Epithelial cell of esophagus (primary cell): ENCODE data around the gene FGD5.

ENCODE experiments used
- DNase-seq: peaks from one replicate; pipeline ENCODE4 v3.0.0; 2010; ENCODE audit warnings: low read depth
- H3K4me3 ChIP-seq: 2 replicates; pipeline ENCODE4 v1.5.1; 2011; ENCODE audit warnings: mild to moderate bottlenecking, low read length, control low read depth
- TF ChIP-seq, protein P1 (sequence below): IDR thresholded peaks from 2 replicates; pipeline ENCODE4 v1.5.1; 2011; ENCODE audit warnings: low read depth, mild to moderate bottlenecking, low read length, control low read depth, inconsistent platforms; ENCODE audit not compliant: insufficient read depth; ENCODE audit errors: missing control alignments

Gene FGD5

DNA sequence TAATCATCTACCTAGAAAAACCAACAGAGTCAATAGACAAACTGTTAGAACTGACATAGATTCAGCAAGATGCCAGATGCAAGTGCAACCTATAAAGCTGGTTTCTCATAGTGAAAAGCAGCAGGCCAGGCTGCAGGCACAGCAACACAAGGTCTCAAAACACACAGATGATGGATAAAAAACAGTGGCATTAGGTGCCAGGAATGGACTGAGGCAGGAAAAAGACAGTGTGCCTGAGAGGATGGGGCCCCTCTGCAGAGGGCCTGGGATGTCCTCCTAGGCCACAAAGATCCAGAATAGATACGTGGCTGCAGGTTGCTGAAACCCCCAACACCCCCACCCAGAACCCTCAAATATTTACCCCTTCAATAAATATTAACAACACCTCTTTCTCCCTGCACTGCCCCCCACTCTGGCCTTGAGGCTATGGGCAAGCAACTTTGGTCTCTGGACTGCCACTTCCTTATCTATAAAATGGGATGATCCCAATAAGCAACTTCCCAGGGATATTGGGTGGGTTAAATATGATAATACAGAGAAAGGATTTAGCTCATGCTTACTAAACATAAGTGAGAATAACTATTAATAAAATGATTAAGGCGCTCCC, 35.2 kb upstream of the FGD5 start:
- no peak for DNase-seq
- TF ChIP-seq, protein P1, sequence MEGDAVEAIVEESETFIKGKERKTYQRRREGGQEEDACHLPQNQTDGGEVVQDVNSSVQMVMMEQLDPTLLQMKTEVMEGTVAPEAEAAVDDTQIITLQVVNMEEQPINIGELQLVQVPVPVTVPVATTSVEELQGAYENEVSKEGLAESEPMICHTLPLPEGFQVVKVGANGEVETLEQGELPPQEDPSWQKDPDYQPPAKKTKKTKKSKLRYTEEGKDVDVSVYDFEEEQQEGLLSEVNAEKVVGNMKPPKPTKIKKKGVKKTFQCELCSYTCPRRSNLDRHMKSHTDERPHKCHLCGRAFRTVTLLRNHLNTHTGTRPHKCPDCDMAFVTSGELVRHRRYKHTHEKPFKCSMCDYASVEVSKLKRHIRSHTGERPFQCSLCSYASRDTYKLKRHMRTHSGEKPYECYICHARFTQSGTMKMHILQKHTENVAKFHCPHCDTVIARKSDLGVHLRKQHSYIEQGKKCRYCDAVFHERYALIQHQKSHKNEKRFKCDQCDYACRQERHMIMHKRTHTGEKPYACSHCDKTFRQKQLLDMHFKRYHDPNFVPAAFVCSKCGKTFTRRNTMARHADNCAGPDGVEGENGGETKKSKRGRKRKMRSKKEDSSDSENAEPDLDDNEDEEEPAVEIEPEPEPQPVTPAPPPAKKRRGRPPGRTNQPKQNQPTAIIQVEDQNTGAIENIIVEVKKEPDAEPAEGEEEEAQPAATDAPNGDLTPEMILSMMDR: no peak
- H3K4me3 ChIP-seq: no peak overlapping the region

DNA sequence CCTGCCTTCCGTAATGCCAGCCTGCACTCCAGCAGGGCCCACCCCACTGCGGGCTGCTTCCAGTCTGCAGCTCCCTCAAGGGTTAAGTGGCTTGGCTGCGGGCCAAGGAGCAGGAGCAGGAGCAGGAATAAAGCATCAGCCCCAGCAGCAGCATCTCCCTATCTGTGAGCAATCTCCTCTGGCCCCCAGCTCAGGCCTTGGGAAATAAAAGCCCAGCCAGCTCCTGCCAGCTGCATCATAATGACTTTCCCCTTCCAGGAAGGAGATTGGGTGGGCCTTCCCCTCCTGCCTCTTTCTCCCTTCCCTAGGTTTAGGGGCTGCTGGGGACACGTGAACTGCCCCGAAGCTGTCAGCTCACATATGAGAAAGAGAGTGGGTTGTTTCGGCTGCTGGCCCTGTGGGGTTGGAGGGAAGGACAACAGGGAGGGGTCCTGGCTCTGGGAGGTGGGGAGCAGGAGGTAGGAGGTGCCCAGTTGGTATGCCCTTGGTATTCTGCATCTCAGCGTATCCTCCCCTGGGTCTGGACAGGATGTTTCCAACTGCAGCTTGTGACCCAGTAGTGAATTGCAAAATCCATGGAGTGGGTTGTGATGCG, 34.6 kb upstream of the FGD5 start:
- no peak for DNase-seq
- H3K4me3 ChIP-seq: no peak overlapping the region
- TF ChIP-seq, protein P1: no peak

DNA sequence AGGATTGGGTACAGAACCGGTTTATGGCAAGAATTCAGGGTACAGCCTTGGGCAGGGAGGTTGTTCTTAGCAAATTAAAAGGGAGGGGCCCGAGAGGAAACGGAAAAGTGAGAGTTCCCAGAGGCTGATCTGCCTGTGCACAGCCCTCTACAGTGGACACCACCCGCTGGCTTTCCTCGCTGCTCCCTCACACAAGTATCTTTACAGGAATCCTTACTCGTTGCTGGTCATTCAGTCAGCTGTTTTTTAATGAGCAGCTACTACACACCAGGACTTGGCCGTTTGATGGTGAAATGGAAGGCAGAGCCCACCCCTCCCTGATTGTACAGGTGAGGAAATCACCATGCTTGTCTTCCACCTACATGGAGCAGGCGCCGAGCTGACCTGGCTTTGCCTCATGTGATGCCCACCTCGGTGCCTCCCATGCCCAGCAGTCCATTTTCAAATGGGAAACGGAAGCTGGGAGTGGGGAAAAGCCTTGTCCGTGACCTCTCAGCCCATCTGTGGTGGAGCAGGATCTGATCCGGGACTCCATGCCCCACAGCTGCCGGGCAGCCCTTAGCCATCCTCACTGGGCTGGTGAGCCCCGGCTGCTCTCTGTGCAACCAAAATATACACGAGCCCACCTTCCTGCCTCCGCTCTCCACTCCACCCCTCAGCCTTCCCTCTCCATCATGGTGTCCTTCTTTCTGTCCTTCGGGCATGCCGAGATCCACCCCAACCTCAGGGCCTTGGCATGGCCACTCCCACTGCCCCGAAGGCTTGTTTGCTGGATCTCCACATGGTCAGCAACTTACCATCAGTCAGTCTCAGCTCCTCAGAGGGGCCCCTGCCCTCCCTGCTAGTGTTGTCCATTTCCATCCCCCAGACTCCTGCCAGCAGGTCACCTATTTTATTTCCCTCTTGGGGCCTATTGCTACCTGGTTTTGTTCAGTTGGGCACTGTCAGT, 33.3 kb upstream of the FGD5 start:
- DNase-seq: no peak
- H3K4me3 ChIP-seq: no peak overlapping the region
- TF ChIP-seq, protein P1: no peak

DNA sequence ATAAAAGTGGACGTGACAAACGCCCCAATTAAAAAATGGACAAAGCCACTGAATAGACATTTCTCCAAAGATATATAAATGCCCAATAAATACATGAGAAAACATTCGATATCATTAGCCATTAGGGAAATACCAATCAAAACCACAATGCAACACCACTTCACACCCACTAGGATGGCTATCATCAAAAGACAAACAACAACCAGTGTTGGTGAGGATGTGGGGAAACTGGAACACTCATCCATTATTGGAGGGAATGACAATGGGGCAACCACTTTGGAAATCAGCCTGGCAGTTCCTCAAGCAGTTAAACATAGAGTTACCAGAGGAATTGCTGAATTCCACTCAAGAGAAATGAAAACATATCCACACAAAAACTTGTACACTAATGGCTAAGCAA, 32.4 kb upstream of the FGD5 start:
- H3K4me3 ChIP-seq: no peak overlapping the region
- TF ChIP-seq, protein P1: no peak
- no peak for DNase-seq

DNA sequence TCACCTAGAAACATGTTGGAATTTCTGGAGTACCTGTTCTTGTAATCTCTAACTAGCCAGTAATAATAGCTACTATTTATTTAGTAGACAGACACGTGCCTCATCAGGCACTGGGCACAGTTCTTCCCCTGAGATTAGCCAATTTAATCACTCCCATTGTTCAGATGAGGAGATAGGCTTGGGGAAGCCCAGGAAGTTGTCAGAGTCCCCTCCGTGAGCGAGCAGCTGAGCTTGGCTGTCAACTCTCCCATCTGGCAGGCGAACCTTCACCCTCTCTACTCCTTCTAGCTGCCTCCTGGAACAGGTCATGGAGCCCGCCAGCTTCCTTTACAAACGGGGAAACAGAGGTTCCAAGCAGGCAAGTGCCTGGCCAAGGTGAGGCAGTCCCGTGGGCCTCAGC, 31.1 kb upstream of the FGD5 start:
- no peak for DNase-seq
- TF ChIP-seq, protein P1: no peak
- H3K4me3 ChIP-seq: no peak overlapping the region

DNA sequence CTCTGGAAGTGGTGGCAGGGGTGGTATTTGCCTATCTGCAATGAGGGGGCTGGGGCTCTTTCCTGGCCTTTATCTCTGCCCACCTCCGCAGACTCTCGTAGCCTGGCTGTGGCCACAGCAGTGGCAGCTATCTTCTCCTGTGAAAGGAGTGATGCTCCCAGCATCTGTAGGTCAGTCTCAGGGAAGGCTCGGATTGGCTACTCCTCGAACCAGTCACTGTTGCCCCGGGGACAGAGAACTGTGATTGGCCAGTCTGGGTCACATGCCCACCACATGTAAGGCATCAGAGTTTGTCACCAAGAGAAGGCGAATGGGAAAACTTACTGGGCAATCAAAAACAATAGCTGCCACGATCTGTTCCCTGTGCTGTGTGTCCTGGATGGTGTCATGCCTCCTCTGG, 30.1 kb upstream of the FGD5 start:
- H3K4me3 ChIP-seq: no peak overlapping the region
- no peak for DNase-seq
- TF ChIP-seq, protein P1: no peak

DNA sequence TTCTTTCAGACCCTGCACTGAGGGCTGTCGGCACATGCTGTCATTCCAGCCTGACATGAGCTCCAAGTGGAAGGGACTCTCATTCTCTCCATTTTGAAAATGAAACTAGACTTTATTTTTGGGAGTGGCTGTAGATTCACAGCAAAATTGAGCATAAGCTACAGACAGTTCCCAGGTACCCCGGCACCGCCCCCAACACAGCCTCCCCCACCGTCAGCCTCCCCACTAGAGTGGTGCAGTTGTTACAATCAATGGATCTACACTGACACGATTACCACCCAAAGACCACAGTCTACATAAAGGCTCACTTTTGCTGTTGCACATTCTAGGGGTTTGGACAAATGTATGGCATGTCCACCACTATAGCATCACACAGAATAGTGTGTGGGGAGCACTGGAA, 29.5 kb upstream of the FGD5 start:
- TF ChIP-seq, protein P1: no peak
- H3K4me3 ChIP-seq: no peak overlapping the region

More for the DNA sequence above, 29.5 kb upstream of the FGD5 start:
- DNase-seq: no peak
